GM19193 (cell line): ENCODE results near the gene CRADD.

ENCODE experiments used
- POLR2A ChIP-seq: IDR thresholded peaks from 4 replicates; pipeline ENCODE4 v1.6.1; 2011; ENCODE audit not compliant: insufficient read depth, insufficient read length; ENCODE audit errors: extremely low read depth

The CRADD gene

DNA sequence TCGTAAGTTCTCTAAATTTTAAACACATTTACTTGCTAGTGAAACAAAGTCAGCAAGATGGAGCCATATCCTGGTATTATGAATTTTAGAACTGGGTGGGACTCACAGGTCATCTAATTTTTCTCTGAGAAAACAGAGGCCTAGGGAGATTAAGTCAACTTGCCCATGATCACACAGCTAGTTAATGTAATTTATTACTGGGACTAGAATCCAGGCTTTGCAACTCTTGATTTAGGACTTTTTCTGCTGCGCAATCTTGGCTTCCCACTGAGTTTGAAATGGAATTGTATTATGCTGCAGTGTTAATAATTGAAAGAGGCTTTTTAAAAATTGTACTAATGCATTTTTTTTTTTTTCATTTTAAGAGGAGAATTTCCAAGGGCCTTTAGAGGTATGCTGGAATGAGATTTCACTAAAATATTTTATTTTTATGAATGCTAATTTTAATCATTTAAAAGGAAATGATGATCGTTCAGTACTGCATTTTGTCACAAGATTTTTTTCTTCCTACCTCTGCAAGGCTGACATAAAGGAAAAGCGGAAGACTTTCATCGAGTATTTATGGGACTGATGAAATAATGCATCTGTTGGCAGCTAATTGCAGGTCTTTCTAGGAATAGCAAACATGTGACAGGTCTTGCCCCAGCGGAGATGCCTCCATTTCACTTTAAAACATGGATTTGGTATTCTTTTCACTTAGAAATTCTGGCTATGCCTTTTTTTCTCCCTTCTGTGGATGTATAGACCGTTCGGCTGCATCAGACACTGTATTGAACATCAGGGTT lies 9.6 kb downstream of the CRADD start:
- TF ChIP-seq POLR2A, result no peak

DNA sequence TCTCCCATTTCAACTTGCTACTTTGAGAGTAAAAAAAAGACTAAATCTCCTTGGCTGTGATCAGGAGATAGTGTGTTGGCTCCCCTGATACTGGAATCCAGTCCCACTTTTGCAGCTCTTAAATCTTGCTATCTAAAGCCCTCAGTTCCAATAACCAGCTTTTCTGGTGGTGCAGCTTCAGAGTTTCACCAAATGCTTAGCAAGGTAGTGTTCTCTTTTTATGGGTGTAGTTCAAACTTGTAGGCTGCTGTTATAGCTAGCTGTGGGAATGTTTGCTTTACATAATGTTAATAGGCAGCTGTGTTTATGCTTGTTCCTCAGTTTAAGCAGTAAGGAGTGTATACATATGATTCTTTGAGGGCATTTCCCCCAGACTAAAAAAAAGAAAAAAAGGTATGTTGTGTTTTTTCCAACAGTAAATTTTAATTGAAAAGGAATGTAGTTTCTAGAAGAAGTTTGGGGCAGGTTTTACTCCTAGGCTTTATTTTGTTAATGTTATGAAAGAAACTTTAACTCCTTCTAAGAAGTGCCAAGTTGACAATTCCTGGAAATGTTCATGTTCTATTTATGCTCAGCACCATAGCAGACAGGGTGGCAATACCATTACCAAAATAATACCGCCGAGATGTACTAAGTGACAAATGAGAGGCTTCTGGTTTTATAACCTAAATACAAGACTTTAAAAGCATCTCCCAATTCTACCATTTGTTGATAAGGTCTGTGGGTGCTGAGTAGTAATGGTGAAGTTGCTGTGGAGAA lies 12.1 kb downstream of the CRADD start:
- no peak for TF ChIP-seq POLR2A

DNA sequence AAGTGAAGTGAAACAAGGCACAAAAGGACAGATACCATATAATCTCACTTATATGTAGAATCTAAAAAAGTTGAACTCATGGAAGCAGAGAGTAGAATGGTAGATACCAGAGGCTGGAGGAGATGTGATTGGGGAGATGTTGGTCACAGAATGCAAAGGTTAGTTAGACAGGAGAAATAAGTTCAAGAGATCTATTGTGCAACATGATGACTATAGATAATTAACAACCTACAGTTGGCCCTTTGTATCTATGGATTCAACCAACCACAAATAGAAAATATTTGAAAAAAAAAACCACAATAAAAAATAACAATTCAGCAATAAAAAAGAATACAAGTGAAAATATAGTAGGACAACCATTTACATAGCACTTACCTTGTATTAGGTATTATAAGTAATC lies 19.3 kb downstream of the CRADD start:
- TF ChIP-seq POLR2A, result no peak

DNA sequence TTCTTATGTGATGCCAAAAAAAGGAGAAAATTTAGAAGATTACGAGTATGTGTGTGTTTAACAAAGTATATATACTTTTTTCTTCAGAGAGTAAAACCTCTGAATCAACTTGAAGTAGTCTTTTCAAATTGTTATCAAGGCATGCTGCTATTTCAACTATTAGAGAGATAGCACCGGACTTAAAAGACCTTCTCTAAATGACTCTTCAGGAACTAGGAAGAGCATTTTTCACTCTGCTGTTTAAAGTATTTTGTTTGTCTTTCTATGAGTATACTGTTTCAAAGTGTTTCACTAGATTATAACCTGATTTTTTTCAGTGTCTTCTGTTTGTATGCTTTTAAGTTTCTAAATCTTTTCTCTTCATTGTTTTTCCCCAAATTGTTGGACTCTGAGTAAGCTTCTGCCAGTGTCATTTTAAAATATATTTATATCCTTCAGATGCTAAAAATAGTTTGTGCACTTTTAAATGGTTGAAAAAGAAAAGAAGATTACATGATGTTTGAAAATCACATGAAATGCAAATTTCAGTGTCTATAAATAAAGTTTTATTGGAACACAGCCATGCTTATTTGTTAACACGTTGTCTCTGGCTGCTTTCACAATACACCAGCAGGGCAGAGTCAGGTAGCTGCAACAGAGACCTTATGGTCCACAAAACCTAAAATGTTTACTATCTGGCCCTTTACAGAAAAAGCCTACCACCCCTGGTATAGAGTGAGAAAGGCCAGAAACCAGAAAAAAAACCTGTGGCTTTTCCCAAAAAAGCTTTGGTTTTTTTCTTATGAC lies 21.3 kb downstream of the CRADD start:
- TF ChIP-seq POLR2A, result no peak

DNA sequence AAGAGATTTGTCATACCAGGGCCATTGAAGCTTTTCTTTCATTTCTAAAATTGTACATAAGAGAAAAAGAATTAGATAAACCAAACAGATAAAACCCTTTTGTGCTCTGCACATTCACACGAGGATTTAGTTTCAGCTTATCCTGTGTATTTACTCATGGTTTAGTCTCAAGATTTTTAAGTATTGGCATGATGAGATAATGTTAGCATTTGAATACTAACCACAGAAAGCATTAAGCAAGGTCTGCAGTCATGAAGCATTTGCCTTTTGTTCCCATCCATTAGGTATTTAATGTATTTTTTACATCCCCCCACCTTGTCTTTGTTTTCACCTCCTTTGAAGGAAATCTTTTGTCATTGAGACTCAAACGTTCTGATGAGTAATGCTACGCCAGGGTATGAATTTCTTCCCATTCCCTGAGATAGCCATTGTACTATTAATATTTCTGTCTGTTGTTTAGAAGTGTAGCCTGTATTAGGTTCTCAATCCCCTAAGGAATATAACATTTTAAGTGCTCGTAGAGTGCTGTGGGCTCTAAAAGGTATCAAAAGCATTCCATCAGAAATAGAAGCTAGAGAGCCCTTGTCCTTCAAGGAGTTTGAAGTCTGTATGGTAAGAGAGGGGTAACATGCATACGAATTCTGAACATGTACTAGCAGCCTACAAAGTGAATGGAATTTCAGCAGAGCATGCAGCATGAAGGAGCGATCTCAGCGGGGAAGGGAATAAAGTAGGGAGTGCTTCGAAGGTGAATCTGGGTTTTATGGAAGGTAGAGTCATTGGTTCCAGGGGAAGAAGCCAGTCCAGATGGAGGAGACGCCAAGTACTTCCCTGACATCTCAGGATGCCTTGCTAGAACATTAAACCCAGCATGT lies 22.3 kb downstream of the CRADD start:
- TF ChIP-seq POLR2A, result no peak

DNA sequence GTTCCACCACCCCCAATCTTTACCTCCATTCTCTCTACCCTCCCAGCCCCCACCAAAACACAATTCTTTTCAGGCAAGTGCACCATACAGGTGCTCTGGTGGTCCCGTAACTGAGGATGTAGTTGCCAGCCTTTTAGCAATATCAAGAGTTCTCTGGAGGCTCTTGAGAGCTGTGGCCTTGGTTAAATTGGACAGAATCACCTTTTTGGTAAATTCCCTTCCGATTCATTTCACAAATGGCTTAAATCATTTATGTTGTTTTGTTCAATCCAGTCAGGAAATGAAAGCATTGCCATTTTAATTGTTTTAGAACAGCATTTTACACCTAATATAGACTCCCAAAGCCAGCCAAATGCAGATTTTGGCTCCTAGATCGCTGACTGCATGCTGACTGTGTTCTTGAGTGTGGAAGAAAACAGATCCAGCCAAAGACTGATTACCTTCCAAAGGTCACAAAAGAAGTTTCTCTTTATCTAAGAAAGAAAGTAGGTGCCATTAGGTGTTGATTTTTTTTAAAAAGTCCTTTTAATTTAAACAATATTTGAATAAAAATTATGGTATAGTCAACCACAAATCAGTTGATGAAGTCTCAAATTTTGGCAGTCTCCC lies 25.6 kb downstream of the CRADD start:
- no peak for TF ChIP-seq POLR2A

DNA sequence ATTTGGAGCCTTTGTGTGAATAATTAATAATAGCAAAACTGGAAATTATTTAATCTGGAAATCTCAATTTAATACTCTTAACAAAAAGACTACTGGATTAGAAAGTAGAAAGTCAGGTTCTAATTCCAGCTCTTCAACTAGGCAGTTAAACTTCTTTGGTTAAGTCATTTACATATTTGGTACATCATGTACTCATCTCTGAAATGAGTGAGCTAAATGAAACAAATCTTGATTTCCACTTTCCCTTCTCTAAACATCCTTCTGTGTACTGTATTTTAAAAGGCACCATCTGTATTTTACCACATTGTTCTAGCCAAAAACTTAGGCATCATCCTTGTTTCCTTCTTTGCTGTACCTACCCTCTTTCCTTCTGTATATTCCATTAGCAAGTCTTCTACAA lies 26.9 kb downstream of the CRADD start:
- no peak for TF ChIP-seq POLR2A

DNA sequence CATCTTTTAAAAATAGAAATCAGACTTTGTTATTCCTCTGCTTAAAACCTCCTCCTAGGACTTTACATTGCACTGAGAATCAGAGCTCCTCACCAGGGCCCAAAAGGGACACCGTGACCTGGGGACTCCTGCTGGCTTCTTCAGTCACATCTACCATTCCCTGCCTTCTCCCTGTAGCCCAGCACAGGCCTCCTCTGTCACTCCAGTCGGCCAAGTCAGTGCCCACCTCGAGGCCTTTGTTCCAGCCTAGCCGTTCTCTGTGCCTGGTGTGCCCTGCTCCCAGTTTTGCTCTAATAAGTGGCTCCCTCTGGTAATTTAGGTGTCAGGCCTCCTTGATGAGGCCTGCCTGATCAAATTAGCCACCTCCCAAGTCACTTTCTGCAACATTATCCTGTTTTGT lies 27.4 kb downstream of the CRADD start:
- no peak for TF ChIP-seq POLR2A

DNA sequence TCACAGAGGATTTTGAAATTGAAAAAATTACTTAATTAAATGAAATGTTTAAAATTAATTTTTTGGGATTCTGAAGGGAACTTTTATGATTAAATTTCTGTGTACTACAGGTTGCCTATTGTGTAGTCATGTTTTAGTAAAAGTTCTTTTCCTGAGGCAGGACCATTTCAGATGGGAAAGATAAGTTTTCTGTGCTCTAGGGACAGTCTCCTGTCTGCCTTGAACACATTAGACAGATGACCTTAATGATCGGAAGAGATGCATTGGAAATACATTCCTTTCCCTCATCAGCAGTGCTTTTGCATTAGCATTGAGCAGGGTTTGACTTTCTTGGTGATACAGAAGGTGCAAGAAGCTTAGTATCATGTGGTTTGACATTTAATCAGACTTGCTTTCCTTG lies 28.1 kb downstream of the CRADD start:
- no peak for TF ChIP-seq POLR2A

DNA sequence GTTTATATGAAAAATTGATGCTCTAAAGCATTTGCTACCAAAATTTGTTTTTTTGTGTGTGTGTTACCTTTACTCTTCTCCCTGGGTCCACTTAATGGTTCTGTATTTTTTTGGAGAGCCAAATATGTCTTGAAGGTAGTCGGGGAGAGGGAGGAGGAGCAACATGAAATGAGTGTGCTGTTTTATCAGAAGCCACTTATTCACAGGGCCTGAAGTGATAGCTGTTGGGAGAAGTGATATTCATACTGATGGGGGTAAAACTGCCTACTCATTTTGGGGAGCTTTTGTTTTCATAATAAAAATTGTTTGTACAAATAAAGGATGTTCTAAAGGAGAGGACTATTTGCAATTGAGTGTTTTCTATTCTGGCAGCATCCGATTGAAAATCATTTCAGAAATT lies 29.2 kb downstream of the CRADD start:
- no peak for TF ChIP-seq POLR2A

DNA sequence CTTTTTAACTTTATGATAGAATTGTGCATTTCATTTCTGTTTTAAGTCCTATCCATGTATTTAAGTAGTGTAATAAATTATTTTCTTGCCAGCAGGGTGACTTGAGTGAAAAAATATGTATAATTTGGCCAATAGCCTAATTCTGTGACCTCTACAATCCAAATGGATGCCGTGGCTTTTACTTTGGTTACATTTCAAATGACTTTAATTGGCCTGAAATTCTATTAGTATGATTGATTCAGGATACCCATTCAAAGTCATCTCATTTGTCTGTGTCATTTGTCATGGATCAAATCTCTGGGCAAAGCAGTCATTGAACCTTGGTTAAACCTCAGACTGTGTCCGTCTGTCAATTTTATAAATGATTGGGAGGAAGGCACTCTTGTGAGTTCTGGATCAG lies 29.6 kb downstream of the CRADD start:
- no peak for TF ChIP-seq POLR2A

DNA sequence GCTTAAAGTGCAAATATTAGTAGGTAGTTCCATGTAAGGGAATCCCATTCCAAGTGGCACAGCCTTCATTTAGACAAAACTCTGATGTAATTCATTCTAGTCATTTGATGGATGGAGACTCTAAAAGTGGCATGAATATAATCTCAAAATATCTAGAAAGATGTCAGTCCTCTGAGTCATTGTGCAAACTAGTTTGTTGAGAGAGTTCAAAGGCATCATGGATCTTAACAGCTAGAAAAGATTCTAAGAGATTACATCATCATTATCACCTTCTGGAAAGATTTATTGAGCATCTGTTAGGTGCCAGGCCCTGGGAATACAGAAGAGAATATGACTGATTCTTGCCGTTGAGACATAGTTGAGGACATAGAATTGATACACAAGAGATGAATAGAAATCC lies 30.7 kb downstream of the CRADD start:
- TF ChIP-seq POLR2A, result no peak

DNA sequence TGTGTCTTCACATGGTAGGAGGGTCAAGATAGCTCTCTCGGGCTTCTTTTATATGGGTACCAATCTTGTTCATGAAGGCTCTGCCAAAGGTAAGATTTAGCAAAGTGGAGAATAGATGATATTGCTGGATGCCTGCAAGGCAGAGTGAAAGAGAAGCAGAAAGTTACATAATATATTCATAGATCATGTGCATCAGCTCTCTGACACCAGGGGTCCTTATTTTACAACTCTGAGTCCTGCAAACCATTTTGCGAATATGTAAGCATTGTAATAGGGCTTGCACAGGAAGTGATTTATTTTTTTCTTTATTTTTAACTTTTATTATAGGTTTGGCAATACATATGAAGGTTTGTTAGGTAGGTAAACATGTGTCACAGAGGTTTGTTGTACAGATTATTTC lies 31.8 kb downstream of the CRADD start:
- TF ChIP-seq POLR2A, result no peak

DNA sequence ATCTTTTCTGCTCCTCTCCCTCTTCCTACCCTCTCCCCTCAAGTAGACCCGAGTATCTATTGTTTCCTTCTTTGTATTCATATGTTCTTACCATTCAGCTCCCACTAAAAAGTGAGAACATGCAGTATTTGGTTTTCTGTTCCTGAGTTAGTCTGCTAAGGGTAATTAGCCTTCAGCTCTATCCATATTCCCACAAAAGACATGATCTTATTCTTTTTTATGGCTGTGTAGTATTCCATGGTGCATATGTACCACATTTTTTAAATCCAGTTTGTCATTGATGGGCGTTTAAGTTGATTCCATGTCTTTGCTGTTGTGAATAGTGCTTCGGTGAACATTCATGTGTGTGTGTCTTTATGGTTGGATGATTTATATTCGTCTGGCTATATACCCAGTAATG lies 32.2 kb downstream of the CRADD start:
- TF ChIP-seq POLR2A, result no peak
